GM19025 (cell line): ENCODE results near the gene APCDD1L.

ENCODE experiments used
- ATAC-seq: cut with Tn5 transposase; IDR thresholded peaks from one replicate; pipeline ENCODE4 v1.9.1; 2021; ENCODE audit warnings: mild to moderate bottlenecking, low read depth, moderate library complexity; ENCODE audit not compliant: unreplicated experiment

Gene APCDD1L

GRCh38 chr20:58469616-58470015 is 45.6 kb downstream of the APCDD1L start:
- no peak for ATAC-seq

- ATAC-seq = no peak
Observed at GRCh38 chr20:58467572-58468527, 47.3 kb downstream of the APCDD1L start.

GRCh38 chr20:58466729-58467571 is 48.2 kb downstream of the APCDD1L start:
- no peak for ATAC-seq

- no peak for ATAC-seq
Observed at GRCh38 chr20:58466095-58466708, 49.0 kb downstream of the APCDD1L start.

- no peak for ATAC-seq
Observed at GRCh38 chr20:58464838-58465237, 50.4 kb downstream of the APCDD1L start.

- no peak for ATAC-seq
Observed at GRCh38 chr20:58463256-58463655, 51.9 kb downstream of the APCDD1L start.

GRCh38 chr20:58461899-58462298 is 53.3 kb downstream of the APCDD1L start:
- ATAC-seq = no peak

- ATAC-seq = no peak
Observed at GRCh38 chr20:58461104-58461503, 54.1 kb downstream of the APCDD1L start.

GRCh38 chr20:58459058-58459750 is 56.0 kb downstream of the APCDD1L start:
- ATAC-seq = peak; percentile 5

GRCh38 chr20:58458342-58459057 is 56.7 kb downstream of the APCDD1L start:
- ATAC-seq = peak; percentile 95

GRCh38 chr20:58457083-58457695 is 58.0 kb downstream of the APCDD1L start:
- no peak for ATAC-seq

GRCh38 chr20:58454460-58454859 is 60.7 kb downstream of the APCDD1L start:
- ATAC-seq = no peak

GRCh38 chr20:58453391-58453790 is 61.8 kb downstream of the APCDD1L start:
- no peak for ATAC-seq

GRCh38 chr20:58452667-58453255 is 62.4 kb downstream of the APCDD1L start:
- no peak for ATAC-seq

GRCh38 chr20:58450254-58450653 is 64.9 kb downstream of the APCDD1L start:
- ATAC-seq = no peak

- no peak for ATAC-seq
Observed at GRCh38 chr20:58449681-58450221, 65.4 kb downstream of the APCDD1L start.

GRCh38 chr20:58448958-58449357 is 66.2 kb downstream of the APCDD1L start:
- no peak for ATAC-seq

GRCh38 chr20:58447511-58448391 is 67.4 kb downstream of the APCDD1L start:
- ATAC-seq = no peak
